Ascending aorta (tissue), 2 donors: ENCODE results near the gene ZRANB2. TPM values are rescaled to one million over a fixed set of nuclear protein-coding genes. Genes with fewer than 3 reads are reported as not detected.
A peak's percentile ranks its signal among the peaks of the same experiment; 100 is the strongest.

Source experiments
- DNase-seq, 2 donors: peaks; one replicate each; pipeline ENCODE4 v3.0.0-alpha.2; 2019; ENCODE audit warnings: low spot score in 2 of 2
- H3K27ac ChIP-seq, 2 donors: fragments of 200-600 bp; sonication (generic); one replicate each; pipeline ENCODE4 v1.5.1; 2016 to 2017; ENCODE audit warnings: mild to moderate bottlenecking in 1 of 2
- H3K27me3 ChIP-seq: fragments of 200-600 bp; sonication (generic); one replicate; pipeline ENCODE4 v1.5.1; 2017
- H3K36me3 ChIP-seq, 2 donors: fragments of 200-600 bp; sonication (generic); one replicate each; pipeline ENCODE4 v1.5.1; 2016
- H3K4me1 ChIP-seq, 2 donors: fragments of 200-600 bp; sonication (generic); one replicate each; pipeline ENCODE4 v1.5.1; 2016 to 2017; ENCODE audit warnings: mild to moderate bottlenecking in 1 of 2
- H3K4me3 ChIP-seq, 2 donors: fragments of 200-600 bp; sonication (generic); one replicate each; pipeline ENCODE4 v1.5.1; 2016 to 2017; ENCODE audit warnings: mild to moderate bottlenecking in 1 of 2
- H3K9me3 ChIP-seq, 2 donors: fragments of 200-600 bp; sonication (generic); one replicate each; pipeline ENCODE4 v1.5.1; 2016
- intact Hi-C: fragments of 100-400 bp; cut with DNase I; formaldehyde crosslinking; loops from one replicate; pipeline ENCODE4 v1.15.1; 2023
- total RNA-seq: library from RNA; depleted of rRNA; stranded (reverse); fragments of >200 nt; gene quantifications from one replicate; pipeline ENCODE4 v1.1.0, GENCODE V29; 2016
- TF ChIP-seq, protein P1 (sequence below), 3 experiments: fragments of 200-600 bp in 2 of 3; fragments of 450-650 bp in 1 of 3; sonication (generic) in 2 of 3; IDR thresholded peaks; one replicate each; pipeline ENCODE4 v1.5.1; 2016 to 2019; ENCODE audit warnings: antibody characterized with exemption in 3 of 3, mild to moderate bottlenecking in 1 of 3, moderate library complexity in 1 of 3

ZRANB2 gene
- total RNA-seq, 1 donor from 2014 or later, result 37.9 TPM

DNA sequence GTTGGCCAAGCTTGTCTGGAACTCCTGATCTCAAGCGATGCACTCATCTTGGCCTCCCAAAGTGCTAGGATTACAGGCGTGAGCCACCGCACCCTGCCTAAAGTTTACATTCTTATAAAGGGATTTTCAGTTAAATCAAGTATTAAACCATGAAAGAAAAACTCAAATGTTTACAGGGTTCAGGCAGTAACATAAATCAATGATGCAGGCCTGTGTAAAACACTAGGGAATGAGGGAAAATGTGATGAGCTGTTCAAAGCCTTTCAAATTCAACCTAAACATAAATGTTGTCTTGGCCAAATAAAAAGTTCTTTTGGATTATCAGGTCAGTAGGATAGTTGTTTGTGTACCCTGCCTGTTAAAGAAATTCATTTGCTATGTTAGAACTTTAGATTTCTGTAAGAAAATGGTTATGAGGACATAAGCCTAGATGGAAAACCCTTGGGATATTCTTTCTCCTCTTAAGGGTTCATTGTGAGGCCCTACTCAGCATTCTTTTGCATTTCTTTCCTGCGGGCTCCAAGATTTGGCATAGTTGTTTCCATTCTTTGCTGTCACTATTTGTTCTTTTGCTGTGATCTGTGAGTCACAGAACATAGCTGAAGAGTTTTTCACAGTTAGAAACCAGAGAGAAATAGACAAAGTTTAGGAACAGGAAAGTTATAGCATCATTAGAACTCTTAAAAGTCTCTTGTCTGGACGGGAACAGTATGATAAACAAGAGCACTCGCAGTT is 8.9 kb upstream of the ZRANB2 start:
- intact Hi-C loops, result no loop called here
- Histone ChIP-seq H3K9me3 (no peaks in the 10 kb centered on the region), H3K4me1 (peaks cover 0 to 4% of the 10 kb centered on the region in 2 donors), H3K4me3 (no peak overlapping the region), H3K27ac (peak overlapping the region; percentile 40 to 55), H3K36me3 (no peaks in the 10 kb centered on the region), H3K27me3 (no peaks in the 10 kb centered on the region)
- DNase-seq, result no peak
- TF ChIP-seq, protein P1, sequence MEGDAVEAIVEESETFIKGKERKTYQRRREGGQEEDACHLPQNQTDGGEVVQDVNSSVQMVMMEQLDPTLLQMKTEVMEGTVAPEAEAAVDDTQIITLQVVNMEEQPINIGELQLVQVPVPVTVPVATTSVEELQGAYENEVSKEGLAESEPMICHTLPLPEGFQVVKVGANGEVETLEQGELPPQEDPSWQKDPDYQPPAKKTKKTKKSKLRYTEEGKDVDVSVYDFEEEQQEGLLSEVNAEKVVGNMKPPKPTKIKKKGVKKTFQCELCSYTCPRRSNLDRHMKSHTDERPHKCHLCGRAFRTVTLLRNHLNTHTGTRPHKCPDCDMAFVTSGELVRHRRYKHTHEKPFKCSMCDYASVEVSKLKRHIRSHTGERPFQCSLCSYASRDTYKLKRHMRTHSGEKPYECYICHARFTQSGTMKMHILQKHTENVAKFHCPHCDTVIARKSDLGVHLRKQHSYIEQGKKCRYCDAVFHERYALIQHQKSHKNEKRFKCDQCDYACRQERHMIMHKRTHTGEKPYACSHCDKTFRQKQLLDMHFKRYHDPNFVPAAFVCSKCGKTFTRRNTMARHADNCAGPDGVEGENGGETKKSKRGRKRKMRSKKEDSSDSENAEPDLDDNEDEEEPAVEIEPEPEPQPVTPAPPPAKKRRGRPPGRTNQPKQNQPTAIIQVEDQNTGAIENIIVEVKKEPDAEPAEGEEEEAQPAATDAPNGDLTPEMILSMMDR (IDR thresholded peaks at IDR 0.05), result no peak

DNA sequence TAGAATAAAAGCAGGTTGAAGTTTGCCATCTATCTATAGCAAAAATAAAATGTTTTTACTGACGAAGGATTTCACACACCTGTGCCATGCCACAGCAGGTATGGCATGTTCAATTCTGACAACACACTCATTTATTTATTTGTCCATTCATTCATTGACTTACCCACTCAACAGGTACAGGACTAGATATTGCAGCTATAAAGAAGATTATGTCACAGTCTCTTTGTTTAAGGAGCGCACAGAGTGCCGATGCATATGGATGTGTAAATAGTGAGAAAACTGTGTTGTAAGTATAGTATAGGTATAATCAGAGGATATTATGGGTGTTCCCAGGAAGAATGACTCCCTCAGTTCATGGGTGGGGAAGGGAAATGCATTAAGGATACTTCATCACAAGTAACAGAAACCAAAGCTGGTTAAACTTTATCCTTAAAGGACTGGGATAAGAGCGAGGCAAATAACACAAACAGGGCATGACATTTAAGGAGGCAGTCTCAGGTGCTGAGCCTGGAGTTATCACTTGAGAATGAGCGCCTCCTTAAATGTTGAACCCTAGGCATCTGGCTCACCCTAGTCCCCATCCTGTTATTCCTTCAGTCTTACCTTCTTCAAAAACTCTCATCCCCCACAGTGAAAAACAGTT is 7.9 kb upstream of the ZRANB2 start:
- TF ChIP-seq, protein P1 (IDR thresholded peaks at IDR 0.05), result no peak
- H3K9me3 ChIP-seq, result no peaks in the 10 kb centered on the region
- no peak for DNase-seq
- peak overlapping the region in 1 of 2 donors; percentile 55 for H3K27ac ChIP-seq
- H3K4me3 ChIP-seq, result no peak overlapping the region
- H3K4me1 ChIP-seq, result peaks cover 0 to 4% of the 10 kb centered on the region in 2 donors
- H3K36me3 ChIP-seq, result no peaks in the 10 kb centered on the region
- intact Hi-C loops, result no loop called here
- no peaks in the 10 kb centered on the region for H3K27me3 ChIP-seq

DNA sequence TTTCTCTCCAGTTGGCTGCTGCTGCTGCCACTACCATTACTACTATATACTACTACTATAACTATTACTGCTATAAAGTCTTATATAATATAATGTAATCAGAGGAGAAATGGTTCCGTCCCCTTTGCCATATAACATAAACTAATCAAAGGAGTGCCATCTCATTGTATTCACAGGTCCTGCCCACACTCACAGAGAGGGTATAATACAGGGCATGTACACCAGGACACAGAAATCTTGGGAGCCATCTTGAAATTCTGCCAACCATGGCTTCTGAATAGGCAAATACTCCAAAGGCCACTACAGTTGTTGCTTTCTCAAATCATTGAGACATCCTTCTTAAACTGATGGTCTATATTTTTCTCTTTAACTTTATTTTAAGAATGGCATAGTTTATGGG is 6.9 kb upstream of the ZRANB2 start:
- Histone ChIP-seq H3K4me3 (no peak overlapping the region), H3K27ac (no peak overlapping the region), H3K9me3 (no peaks in the 10 kb centered on the region), H3K36me3 (no peaks in the 10 kb centered on the region), H3K27me3 (no peaks in the 10 kb centered on the region), H3K4me1 (peaks cover 0 to 4% of the 10 kb centered on the region in 2 donors)
- DNase-seq, result no peak
- intact Hi-C loops, result no loop called here
- TF ChIP-seq, protein P1 (IDR thresholded peaks at IDR 0.05), result no peak

DNA sequence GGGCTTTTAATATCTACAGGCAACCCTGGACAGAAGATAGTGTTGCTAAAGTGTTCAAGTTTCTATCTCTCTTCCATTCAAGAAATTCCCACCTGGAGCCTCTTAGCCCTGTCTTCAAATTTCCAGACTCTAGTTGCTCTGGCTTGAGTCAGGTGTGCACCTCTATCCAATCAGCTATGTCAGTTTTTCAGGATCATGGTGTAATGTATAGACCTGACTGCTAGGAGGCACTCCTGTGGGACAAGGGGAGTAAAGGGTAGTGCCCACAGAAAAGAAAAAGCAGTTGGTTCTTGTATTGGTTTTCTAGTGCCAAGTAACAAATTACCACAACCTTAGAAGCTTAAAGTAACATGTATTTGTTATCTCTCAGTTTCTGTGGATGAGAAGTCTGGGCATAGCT is 6.2 kb upstream of the ZRANB2 start:
- Histone ChIP-seq H3K36me3 (no peaks in the 10 kb centered on the region), H3K9me3 (no peaks in the 10 kb centered on the region), H3K27ac (no peak overlapping the region), H3K4me1 (peaks cover 0 to 4% of the 10 kb centered on the region in 2 donors), H3K4me3 (no peak overlapping the region), H3K27me3 (no peaks in the 10 kb centered on the region)
- no peak for DNase-seq
- TF ChIP-seq, protein P1 (IDR thresholded peaks at IDR 0.05), result no peak
- intact Hi-C loops, result no loop called here

DNA sequence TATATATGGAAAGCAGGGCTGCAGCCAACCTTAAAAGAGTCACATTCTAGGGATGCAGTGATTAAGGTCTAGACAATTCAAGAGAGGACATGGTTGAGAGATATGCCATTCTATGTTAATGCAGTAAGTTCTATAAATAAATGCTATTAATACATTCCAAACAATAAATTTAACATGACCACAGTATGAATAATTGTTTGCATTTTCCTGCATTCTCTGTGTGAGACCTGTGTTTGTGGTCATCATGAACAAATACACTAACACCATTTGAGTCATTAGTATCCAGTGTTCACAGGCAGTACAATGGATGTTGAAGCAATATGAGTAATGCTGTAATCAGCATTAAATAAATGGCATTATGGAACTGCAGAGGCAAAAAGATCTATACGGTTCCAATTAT is 5.5 kb upstream of the ZRANB2 start:
- intact Hi-C loops, result no loop called here
- DNase-seq, result no peak
- Histone ChIP-seq H3K27me3 (no peaks in the 10 kb centered on the region), H3K4me1 (peaks cover 0 to 9% of the 10 kb centered on the region in 2 donors), H3K27ac (no peak overlapping the region), H3K9me3 (no peaks in the 10 kb centered on the region), H3K4me3 (no peak overlapping the region), H3K36me3 (no peaks in the 10 kb centered on the region)
- TF ChIP-seq, protein P1 (IDR thresholded peaks at IDR 0.05), result no peak
